Adrenal gland (tissue), 12 donors: Measurements from ENCODE around the gene HAT1. TPM values are rescaled to one million over a fixed set of nuclear protein-coding genes. Genes with fewer than 3 reads are reported as not detected.
"Not testable (repeated sequence)": the region's sequence is repeated elsewhere in the genome, so short reads cannot be mapped to it uniquely, and the experiment has no call there.

Source experiments
- DNase-seq, 7 donors: peaks; one replicate each; pipeline ENCODE4 v3.0.0-alpha.2; 2019 to 2020
- H3K27ac ChIP-seq, 5 donors: fragments of 200-600 bp; sonication (generic) in 4 of 5; 1 replicate in 3 of 5; 2 replicates in 2 of 5; pipeline versions ENCODE4 v1.5.1 to v1.8.0; 2016 to 2020; ENCODE audit warnings: mild to moderate bottlenecking in 1 of 5
- H3K27me3 ChIP-seq: fragments of 200-600 bp; 2 replicates; pipeline ENCODE4 v1.8.0; 2021
- H3K36me3 ChIP-seq, 2 donors: fragments of 200-600 bp; replicated peaks in 1 of 2; 1 replicate in 1 of 2; 2 replicates in 1 of 2; pipeline versions ENCODE4 v1.5.1 to v1.8.0; 2018 to 2022
- H3K4me1 ChIP-seq, 2 donors: fragments of 200-600 bp; replicated peaks in 1 of 2; 1 replicate in 1 of 2; 2 replicates in 1 of 2; pipeline versions ENCODE4 v1.5.1 to v1.8.0; 2018 to 2021
- H3K4me3 ChIP-seq, 4 donors: fragments of 200-600 bp; sonication (generic) in 3 of 4; one replicate each; pipeline ENCODE4 v1.5.1; 2016 to 2018
- H3K9me3 ChIP-seq, 3 donors: fragments of 200-600 bp; sonication (generic) in 1 of 3; replicated peaks in 1 of 3; 1 replicate in 2 of 3; 2 replicates in 1 of 3; pipeline versions ENCODE4 v1.5.1 to v1.8.0; 2016 to 2021
- POLR2A ChIP-seq, 2 donors: fragments of 450-650 bp; IDR thresholded peaks; one replicate each; pipeline ENCODE4 v1.6.1; 2017; ENCODE audit warnings: antibody characterized with exemption in 2 of 2, mild to moderate bottlenecking in 2 of 2, moderate library complexity in 1 of 2
- WGBS, 4 donors: extraction: QIAGEN DNeasy Blood & Tissue Kit in 2 of 4; methylation state at CpG; one replicate each; pipeline versions ENCODE4 v1.1.5 to v1.1.7; 2013 to 2017; 5-methylcytosine and 5-hydroxymethylcytosine counted together
- intact Hi-C, 2 donors: fragments of 100-400 bp; cut with DNase I; formaldehyde crosslinking; loops; one replicate each; pipeline versions ENCODE4 v1.14.1 to v1.15.0; 2022 to 2023
- polyA plus RNA-seq, 3 donors: library from polyadenylated mRNA; stranded (reverse); fragments of 200-250 nt in 2 of 3; fragments of 350-450 nt in 1 of 3; fragmentation: Illumina TruSeq in 1 of 3; extraction: RNeasy Lipid Tissue Mini Kit (QIAGEN cat#74804) in 1 of 3; gene quantifications; one replicate each; pipeline ENCODE4 v1.2.3, GENCODE V29; 2013 to 2014
- total RNA-seq, 9 donors: library from RNA; depleted of rRNA in 4 of 9; stranded (reverse); fragments of >200 nt in 4 of 9; fragments of 120-200 nt in 1 of 9; fragmentation: NEBNext Ultra II Directional in 1 of 9; extraction: Animal tissue kit (Norgen Biotek cat#: 25700) in 1 of 9; gene quantifications; one replicate each; pipeline versions ENCODE4 v1.1.0 to v1.2.4, GENCODE V29; 2013 to 2023
- TF ChIP-seq, protein P1 (sequence below), 6 experiments: fragments of 450-650 bp in 4 of 6; fragments of 200-600 bp in 2 of 6; sonication (generic) in 1 of 6; IDR thresholded peaks; 1 replicate in 5 of 6; 2 replicates in 1 of 6; pipeline versions ENCODE4 v1.5.1 to v1.8.0; 2016 to 2021; ENCODE audit warnings: antibody characterized with exemption in 6 of 6, mild to moderate bottlenecking in 2 of 6, moderate library complexity in 1 of 6
- donor health status: healthy with polysubstance abuse.
- donor health status: Bipolar disorder and iron deficiency.
- donor health status: DM: yes; HTN: yes; CAD: no.
- donor health status: DM: no; HTN: no; CAD: no.
- donor health status: DM: no; HTN: no; CAD: no.
- donor health status: DM: yes; HTN: yes; CAD: no.

Gene HAT1
- total and polyA plus RNA-seq, 12 donors = 9.3 to 103 (median 35.2) TPM

DNA sequence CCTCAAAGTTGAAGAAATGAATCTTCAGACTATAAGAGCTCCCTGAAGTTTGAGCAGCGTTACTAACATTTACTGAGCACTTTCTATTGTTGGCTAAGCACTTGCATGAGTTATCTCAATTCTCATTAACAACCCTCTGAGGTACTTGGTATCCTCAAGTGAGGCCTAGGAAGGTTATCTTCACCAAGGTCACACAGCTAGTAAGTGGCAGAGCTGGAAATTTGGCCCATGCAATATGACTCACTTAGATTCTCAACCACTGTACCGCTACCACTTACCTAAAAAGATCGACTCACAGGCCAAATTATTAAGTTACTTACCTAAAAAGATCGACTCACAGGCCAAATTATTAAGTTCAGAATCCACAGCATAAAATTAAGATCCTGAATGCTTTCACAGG is 68.8 kb downstream of the HAT1 start:
- intact Hi-C loops = no loop called here
- WGBS, 4 donors = 81 to 88% (median 84%) methylated on average over 4 of the region's 4 CpGs
- no peak overlapping the region for H3K27ac ChIP-seq
- H3K9me3 ChIP-seq = no peaks in the 10 kb centered on the region
- no peaks in the 10 kb centered on the region for H3K36me3 ChIP-seq
- H3K4me1 ChIP-seq = no peaks in the 10 kb centered on the region
- no peak for DNase-seq
- no peaks in the 10 kb centered on the region for H3K27me3 ChIP-seq
- no peak overlapping the region for H3K4me3 ChIP-seq
- TF ChIP-seq, protein P1, sequence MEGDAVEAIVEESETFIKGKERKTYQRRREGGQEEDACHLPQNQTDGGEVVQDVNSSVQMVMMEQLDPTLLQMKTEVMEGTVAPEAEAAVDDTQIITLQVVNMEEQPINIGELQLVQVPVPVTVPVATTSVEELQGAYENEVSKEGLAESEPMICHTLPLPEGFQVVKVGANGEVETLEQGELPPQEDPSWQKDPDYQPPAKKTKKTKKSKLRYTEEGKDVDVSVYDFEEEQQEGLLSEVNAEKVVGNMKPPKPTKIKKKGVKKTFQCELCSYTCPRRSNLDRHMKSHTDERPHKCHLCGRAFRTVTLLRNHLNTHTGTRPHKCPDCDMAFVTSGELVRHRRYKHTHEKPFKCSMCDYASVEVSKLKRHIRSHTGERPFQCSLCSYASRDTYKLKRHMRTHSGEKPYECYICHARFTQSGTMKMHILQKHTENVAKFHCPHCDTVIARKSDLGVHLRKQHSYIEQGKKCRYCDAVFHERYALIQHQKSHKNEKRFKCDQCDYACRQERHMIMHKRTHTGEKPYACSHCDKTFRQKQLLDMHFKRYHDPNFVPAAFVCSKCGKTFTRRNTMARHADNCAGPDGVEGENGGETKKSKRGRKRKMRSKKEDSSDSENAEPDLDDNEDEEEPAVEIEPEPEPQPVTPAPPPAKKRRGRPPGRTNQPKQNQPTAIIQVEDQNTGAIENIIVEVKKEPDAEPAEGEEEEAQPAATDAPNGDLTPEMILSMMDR (IDR thresholded peaks at IDR 0.05) = no peak
- TF ChIP-seq POLR2A (IDR thresholded peaks at IDR 0.05) = no peak

DNA sequence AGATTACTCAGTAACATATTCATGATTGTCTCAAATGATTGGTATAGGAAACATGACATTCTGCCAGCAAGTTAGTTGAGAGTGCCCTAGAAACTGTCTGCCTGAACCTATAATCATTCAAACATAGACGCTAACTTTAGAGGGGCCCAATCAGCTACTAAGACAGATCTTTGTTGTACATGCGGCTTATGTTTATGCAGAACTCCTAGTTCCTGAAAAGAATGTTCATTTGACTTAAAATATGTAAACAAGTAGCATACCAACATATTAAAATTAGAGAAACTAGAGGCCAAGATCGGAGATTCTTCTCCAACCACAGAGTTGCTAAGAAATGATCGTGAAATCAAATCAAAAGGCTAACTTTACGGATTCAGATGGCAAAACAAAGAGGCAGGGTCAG is 73.3 kb downstream of the HAT1 start:
- Histone ChIP-seq H3K4me1 (peaks cover 0 to 12% of the 10 kb centered on the region in 2 donors), H3K36me3 (no peaks in the 10 kb centered on the region), H3K9me3 (no peaks in the 10 kb centered on the region), H3K27me3 (no peaks in the 10 kb centered on the region), H3K4me3 (no peak overlapping the region), H3K27ac (no peak overlapping the region)
- intact Hi-C loops = loop anchor here in 1 of 2 donors (5.0 kb wide), 1 partner anchor 102 kb away; no protein-coding TSS in a partner anchor
- no peak for DNase-seq
- WGBS, 4 donors = 82 to 88% (median 87%) methylated on average over 5 of the region's 5 CpGs
- no peak for TF ChIP-seq POLR2A (IDR thresholded peaks at IDR 0.05)
- TF ChIP-seq, protein P1 (IDR thresholded peaks at IDR 0.05) = no peak

DNA sequence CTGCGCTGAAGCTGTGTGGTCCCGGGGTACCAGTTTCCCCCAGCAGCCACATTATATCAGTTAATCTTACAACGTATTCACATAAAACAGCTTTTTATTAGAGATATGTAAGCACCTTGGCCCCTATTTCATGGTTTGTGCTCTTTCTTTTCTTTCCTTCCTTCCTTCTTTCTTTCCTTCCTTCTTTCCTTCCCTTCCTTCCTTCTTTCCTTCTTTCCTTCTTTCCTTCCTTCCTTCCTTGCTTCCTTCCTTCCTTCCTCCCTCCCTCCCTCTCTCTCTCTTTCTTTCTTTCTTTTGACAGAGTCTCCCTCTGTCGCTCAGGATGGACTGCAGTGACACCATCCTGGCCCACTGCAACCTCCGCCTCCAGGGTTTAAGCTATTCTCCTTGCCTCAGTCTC is 73.8 kb downstream of the HAT1 start:
- WGBS, 4 donors = 83 to 92% (median 87%) methylated on average over 5 of the region's 5 CpGs
- H3K27me3 ChIP-seq = no peaks in the 10 kb centered on the region
- H3K4me3 ChIP-seq = no peak overlapping the region
- intact Hi-C loops = loop anchor here in 1 of 2 donors (5.0 kb wide), 1 partner anchor 101 kb away; no protein-coding TSS in a partner anchor
- no peak for DNase-seq
- H3K9me3 ChIP-seq = no peaks in the 10 kb centered on the region
- TF ChIP-seq, protein P1 (IDR thresholded peaks at IDR 0.05) = no peak
- no peak for TF ChIP-seq POLR2A (IDR thresholded peaks at IDR 0.05)
- H3K36me3 ChIP-seq = no peaks in the 10 kb centered on the region
- H3K27ac ChIP-seq = no peak overlapping the region
- H3K4me1 ChIP-seq = peaks cover 0 to 16% of the 10 kb centered on the region in 2 donors

DNA sequence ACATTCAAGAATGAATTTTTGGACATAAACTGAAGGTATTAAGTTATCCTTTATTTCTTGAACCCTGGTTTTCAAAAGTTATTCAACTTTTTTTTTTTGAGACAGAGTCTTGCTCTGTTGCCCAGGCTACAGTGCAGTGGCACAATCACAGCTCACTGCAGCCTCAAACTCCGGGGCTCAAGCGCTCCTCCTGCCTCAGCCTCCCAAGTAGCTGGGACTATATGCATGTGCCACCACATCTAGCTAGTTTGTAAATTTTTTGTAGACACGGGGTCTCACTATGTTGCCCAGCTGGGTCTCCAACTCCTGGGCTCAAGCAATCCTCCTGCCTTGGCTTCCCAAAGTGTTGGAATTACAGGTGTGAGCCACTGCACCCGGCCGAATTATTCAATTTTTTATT is 74.8 kb downstream of the HAT1 start:
- H3K4me3 ChIP-seq, H3K36me3 ChIP-seq, H3K27ac ChIP-seq, H3K27me3 ChIP-seq, H3K9me3 ChIP-seq, DNase-seq: not testable (repeated sequence)
- 79 to 88% (median 83%) methylated on average over 5 of the region's 5 CpGs for WGBS, 4 donors
- intact Hi-C loops = loop anchor here in 1 of 2 donors (5.0 kb wide), 1 partner anchor 100 kb away; no protein-coding TSS in a partner anchor
- peaks cover 0 to 16% of the 10 kb centered on the region in 2 donors for H3K4me1 ChIP-seq

DNA sequence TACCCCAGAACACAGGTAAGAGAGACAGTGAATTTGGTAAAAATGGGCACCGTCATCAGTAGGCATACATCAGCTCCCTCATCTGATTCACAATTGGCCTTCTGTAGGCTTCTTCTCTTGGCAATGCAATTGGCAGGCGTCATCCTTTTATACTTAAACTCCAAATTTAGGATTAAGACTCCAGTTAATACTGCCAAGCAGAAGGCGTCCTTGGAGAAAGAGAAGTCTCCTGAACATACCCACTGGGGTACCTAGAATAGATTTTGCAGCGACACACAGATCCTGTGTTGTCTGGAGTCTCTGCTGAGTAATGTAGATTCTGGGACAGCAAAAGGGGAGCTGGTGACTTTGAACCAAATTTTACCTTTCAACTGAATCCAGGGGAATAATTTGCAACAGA is 76.9 kb downstream of the HAT1 start:
- TF ChIP-seq POLR2A (IDR thresholded peaks at IDR 0.05) = no peak
- TF ChIP-seq, protein P1 (IDR thresholded peaks at IDR 0.05) = no peak
- Histone ChIP-seq H3K4me3 (peak overlapping the region in 3 of 4 donors; percentile 10 to 87 (median 47)), H3K4me1 (peaks cover 0 to 16% of the 10 kb centered on the region in 2 donors), H3K9me3 (no peaks in the 10 kb centered on the region), H3K27ac (peak overlapping the region in 2 of 5 donors; percentile 50 to 55), H3K27me3 (no peaks in the 10 kb centered on the region), H3K36me3 (no peaks in the 10 kb centered on the region)
- intact Hi-C loops = loop anchor here in 1 of 2 donors (5.0 kb wide), 1 partner anchor 98 kb away; no protein-coding TSS in a partner anchor
- no peak for DNase-seq
- 31 to 42% (median 33%) methylated on average over 4 of the region's 4 CpGs for WGBS, 4 donors
